NCI-H526 treated with DMSO at 0.1 percent for 48 hours (cell line): ENCODE data around the gene IL2RA.
"Not testable (repeated sequence)": the region's sequence is repeated elsewhere in the genome, so short reads cannot be mapped to it uniquely, and the experiment has no call there.

Experiments
- DNase-seq: peaks from one replicate; lab custom pipeline; 2025; lab: John Stamatoyannopoulos, UW

IL2RA gene

DNA sequence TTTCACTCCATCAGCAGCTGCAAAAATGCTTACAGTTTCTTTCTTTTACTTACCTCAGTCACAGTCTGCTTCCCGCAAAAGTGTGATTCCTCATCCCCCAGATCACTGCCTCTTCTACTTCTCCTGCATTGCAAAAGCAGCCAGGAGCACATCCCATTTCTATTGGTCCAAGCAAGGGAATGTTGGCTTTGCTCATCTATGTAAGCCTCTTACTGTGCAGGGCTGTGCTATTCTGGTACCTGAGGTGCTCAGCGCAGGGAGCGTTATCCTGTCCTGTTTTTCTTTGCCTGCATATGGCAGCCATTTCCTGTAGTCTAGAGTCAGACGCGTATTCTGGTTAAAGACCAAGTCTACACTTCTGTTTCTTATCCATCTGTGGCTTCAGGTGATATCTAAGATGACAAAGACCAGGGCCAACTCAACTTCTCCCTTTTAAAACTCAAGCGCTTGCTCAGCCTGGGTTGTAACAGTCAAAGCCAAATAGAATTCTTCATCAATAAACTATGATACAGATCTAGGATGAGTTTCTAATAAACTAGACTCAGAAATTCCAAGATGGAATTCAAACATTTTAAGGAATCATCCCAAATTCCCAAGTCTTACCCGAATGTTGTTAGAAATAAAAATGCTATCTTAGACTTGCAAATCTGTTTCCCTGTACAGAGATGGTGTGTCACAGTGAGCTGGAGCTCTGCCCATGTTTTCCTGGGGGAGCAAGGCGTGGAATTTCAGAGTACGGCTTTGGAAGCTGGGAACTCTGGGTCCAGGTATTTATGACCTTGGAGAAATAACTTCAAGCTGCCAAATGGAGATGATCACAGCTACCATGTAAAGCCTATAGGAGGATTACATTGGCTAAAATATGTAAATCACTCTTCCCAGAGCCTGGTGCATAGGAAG, 20.6 kb upstream of the IL2RA start:
- no peak for DNase-seq

DNA sequence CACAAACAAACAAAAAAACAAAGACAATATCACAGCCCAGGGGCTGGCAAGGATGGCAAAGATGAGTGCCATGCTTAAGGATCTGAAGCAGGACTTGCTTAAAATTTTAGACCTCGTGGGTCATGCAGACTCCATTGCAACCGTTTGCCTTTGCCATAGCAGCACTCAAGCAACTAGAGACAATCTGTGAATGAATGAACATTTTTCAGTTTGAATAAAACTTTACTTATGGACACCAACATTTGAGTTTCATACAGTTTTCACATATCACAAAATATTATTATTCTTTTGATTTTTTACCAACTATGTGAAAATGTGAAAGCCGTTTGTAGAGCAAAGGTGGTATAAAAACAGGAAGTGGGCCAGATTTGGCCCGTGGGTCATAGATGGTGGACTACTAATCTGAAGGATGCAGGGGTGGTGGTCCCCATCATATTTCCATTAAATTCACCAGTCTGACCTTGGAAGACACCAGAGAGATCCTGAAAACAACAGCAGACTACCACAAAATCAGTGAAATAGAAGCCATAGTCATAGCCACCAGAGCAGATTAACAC, 18.3 kb upstream of the IL2RA start:
- DNase-seq, result no peak

GRCh38 chr10:6079044-6079443, 16.9 kb upstream of the IL2RA start:
- no peak for DNase-seq

DNA sequence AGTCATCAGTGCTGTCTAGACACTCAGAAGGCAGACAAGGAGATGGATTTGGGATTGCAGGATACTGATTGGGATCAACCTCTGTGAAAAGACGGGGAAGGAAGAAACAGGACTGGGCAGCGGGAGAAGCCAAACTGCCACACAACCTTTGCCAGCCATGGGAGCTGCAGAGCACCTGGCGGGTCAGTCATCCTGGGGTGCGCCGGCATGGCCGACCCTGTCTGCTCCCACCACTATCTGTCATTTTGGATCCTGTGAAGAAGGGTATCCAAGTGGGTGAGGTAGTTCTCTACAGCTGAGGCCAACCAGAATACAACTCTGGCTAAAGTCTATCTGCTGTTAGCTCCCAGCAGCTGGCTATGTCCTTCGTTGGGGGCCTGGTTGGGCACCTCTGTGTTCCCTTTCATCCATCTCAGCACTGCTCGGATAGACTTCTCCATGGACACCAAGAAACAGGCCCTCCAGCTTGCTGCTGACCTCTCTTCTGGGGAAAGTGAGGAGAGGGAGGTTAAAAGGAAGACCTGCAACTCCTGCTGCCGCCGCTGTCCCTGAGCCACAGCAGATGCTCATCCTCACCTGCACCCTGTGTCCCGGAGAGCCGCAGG, 15.0 kb upstream of the IL2RA start:
- no peak for DNase-seq

- no peak for DNase-seq
Observed at GRCh38 chr10:6074489-6075301, 12.5 kb upstream of the IL2RA start.

DNA sequence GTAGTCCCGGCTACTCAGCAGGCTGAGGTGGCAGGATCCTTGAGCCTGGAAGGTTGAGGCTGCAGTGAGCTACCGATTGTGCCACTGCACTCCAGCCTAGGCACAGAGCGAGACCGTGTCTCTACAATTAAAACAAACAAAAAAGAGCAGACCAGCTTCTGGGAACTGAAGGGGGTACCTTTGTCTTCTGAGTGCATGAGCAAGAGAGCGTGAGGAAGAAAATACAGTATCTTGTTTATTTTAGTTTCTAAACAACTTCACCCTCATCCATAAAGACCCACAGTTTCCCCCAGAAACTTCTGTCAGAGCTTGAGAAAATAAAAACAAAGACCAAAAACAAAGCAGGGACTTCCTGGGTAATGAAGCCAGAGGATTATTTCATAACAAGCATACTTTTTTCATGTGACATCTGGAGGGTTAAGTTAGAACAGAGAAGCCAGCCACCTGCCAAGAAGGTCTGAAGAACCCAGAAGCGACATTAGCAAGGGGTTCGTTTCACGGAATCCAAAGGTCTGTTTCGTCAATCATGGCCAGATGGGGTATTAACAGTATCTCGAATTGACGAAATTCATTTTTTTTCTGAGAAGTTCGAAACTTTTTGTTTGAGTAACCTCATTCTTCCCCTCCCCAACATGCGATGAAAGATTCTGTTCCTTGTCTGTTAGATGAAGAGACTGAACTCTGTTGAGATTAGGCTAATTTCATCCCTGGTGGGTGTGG, 10.2 kb upstream of the IL2RA start:
- no peak for DNase-seq

- no peak for DNase-seq
Observed at GRCh38 chr10:6071181-6072175, 9.3 kb upstream of the IL2RA start.

DNA sequence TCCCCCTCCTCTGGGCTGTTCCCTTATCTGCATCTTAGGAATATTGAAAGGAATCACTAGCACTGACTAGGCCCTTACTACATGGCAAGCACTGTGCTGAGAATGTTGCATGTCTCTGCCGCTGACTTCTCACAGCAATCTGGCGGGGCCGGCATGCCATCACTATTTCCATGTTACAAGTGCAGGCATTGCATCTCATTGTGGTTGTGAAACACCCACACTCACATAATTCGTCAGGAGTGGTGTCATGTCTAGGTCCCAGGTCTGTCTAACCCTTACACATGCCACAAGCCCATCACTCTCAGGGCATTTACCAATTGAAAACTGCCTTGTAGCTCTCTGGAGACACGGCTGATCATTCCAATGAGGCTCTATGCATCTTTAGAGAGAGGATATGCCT, 8.5 kb upstream of the IL2RA start:
- no peak for DNase-seq

DNA sequence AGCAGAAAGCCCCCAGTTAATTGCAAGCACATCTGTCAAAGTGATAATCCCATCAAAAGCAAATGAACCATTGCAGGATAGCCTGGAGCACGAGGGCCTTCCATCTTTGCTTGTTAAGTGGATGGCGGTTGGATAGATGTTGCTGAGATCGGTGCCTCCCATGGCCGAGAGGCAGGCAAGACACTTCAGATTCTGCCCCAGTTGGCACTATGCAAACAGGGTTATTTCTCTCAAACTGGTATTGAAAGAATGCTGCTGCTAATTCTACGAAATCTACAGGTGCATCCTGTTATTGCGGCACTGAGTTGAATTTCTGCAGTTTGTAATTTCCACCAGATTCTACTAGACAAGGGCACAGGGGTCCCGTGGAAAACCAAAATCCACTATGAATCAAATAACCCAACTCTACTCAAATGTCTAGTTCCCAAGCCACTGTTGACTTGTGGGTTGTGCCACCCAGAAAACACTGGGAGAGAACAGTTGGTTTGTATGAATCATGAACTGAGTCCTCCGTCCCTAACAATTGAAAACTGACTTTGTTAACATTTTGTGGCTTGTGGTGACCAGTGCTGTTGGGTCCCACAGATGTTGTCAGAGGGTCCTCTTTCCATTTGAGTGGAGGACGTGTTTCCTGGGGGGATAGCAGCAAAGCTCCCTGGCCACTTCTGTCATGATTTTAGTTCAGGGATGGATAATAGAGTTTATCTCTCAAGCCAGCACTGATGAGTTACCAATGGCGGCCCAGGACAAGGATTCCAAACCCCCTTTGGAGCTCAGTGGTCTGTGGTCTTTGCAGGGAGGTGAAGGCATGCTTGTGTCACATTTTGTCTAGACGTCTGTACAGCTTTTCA, 7.1 kb upstream of the IL2RA start:
- DNase-seq, result no peak

DNA sequence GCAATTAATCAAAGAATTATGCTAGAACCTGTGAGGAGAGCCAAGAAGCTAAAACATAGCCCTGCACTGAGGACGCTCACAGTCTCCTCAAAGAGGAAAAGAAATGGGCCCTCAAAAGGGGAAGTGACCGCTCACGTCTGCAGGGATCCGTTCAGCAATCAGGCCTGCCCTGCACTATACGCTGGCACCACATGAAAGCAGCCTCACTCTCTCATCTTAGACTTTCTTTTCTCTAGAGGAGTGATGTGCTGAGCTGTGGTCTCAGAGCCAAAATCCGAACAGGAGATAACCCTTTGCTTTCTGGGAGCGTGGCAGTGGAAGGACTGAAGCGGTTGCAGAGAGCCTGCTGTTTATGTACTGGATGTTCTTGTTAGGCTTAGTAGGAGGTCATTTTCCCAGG, 6.3 kb upstream of the IL2RA start:
- no peak for DNase-seq

GRCh38 chr10:6068006-6068405, 5.8 kb upstream of the IL2RA start:
- no peak for DNase-seq

- DNase-seq, result no peak
Observed at GRCh38 chr10:6067457-6067856, 5.3 kb upstream of the IL2RA start.

- no peak for DNase-seq
Observed at GRCh38 chr10:6065835-6066234, 3.7 kb upstream of the IL2RA start.

DNA sequence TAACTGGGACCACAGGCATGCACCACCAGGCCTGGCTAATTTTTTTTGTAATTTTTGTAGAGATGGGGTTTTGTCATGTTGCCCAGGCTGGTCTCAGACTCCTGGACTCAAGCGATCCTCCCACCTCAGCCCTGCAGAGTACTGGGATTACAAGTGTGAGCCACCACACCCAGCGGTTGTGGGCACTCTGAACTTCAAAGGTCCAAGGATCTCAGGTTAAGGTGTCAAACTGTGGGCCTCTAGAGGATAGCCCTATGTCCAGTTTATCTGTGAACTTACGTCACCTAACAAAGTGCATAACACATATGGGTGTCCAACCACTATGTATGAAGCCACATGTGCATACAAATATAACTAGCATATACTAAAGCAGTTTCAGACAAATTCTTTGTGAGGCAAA, 3.2 kb upstream of the IL2RA start:
- no peak for DNase-seq

- not testable (repeated sequence) for DNase-seq
Observed at GRCh38 chr10:6064726-6065125, 2.6 kb upstream of the IL2RA start.

- DNase-seq, result no peak
Observed at GRCh38 chr10:6064119-6064518, 2.0 kb upstream of the IL2RA start.

GRCh38 chr10:6061056-6061455, 1.1 kb downstream of the IL2RA start:
- DNase-seq, result no peak

- DNase-seq, result no peak
Observed at GRCh38 chr10:6059506-6059905, 2.7 kb downstream of the IL2RA start.

DNA sequence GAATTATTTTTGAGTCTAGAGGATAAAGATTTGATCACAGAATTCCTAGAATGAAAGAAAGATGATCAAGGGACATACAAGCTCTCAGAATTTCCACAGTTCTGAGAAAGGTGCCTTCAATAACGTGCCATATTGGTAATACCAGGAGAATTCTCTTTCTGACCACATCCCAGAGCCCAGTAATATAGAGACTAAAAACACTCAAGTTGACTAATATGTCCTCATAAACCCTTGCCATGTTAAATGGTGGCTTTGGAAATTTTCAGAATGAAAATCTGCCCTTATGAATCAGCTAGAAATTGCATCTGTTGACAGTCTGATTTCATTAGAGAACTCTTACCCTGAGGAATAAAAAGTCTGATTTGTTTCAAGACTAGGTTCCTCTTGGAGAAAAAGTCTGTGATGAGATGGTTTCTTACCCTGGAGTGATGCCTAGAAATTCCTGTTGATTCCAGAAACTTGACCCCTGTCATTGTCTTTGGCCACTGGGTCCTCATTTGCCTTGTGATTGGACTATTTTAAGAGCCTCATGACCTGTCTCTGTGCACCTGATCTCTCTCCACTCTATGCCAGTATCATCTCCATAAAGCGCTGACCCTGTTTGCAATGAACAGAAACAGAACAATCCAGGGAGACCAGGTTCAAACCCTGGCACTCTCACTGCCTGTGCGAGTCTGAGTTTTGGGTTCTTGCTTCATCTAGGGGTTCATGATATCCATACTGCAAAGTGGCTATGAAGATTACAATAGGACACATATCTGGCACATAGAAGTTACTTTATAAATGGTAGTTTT, 3.3 kb downstream of the IL2RA start:
- DNase-seq, result no peak
